Ramos (cell line): ENCODE results near the gene GRM5.

Experiments used
- in situ Hi-C: fragments of 300-500 bp; cut with MboI; formaldehyde crosslinking; loops from one replicate; pipeline ENCODE4 v1.14.3; 2022; ENCODE audit warnings: low sequenced_read_pairs; ENCODE audit not compliant: unreplicated experiment

GRM5 gene

GRCh38 chr11:88522624-88523385, 543.0 kb downstream of the GRM5 start:
- in situ Hi-C loops = no loop called here

- in situ Hi-C loops = no loop called here
Observed at GRCh38 chr11:88521799-88522201, 544.0 kb downstream of the GRM5 start.

GRCh38 chr11:88521399-88521798, 544.4 kb downstream of the GRM5 start:
- in situ Hi-C loops = no loop called here

- in situ Hi-C loops = no loop called here
Observed at GRCh38 chr11:88520391-88520790, 545.4 kb downstream of the GRM5 start.

GRCh38 chr11:88515002-88515401, 550.8 kb downstream of the GRM5 start:
- in situ Hi-C loops = no loop called here

- in situ Hi-C loops = no loop called here
Observed at GRCh38 chr11:88511006-88511405, 554.8 kb downstream of the GRM5 start.

GRCh38 chr11:88508759-88509581, 556.8 kb downstream of the GRM5 start:
- in situ Hi-C loops = no loop called here

- in situ Hi-C loops = no loop called here
Observed at GRCh38 chr11:88508418-88508758, 557.4 kb downstream of the GRM5 start.

GRCh38 chr11:88507771-88508417, 557.9 kb downstream of the GRM5 start:
- in situ Hi-C loops = no loop called here

- in situ Hi-C loops = no loop called here
Observed at GRCh38 chr11:88501541-88501940, 564.2 kb downstream of the GRM5 start.

GRCh38 chr11:88495836-88496235, 569.9 kb downstream of the GRM5 start:
- in situ Hi-C loops = no loop called here

GRCh38 chr11:88494848-88495247, 570.9 kb downstream of the GRM5 start:
- in situ Hi-C loops = no loop called here

GRCh38 chr11:88491674-88492073, 574.1 kb downstream of the GRM5 start:
- in situ Hi-C loops = no loop called here

- in situ Hi-C loops = no loop called here
Observed at GRCh38 chr11:88489030-88489429, 576.8 kb downstream of the GRM5 start.

- in situ Hi-C loops = no loop called here
Observed at GRCh38 chr11:88487646-88488045, 578.1 kb downstream of the GRM5 start.

- in situ Hi-C loops = no loop called here
Observed at GRCh38 chr11:88484873-88485621, 580.7 kb downstream of the GRM5 start.

GRCh38 chr11:88482871-88483301, 582.9 kb downstream of the GRM5 start:
- in situ Hi-C loops = no loop called here

GRCh38 chr11:88480223-88480622, 585.6 kb downstream of the GRM5 start:
- in situ Hi-C loops = no loop called here

GRCh38 chr11:88478136-88478815, 587.5 kb downstream of the GRM5 start:
- in situ Hi-C loops = no loop called here

GRCh38 chr11:88475991-88476418, 589.8 kb downstream of the GRM5 start:
- in situ Hi-C loops = no loop called here
